Peyer's patch (tissue), 4 donors: ENCODE measurements around the gene SLX4IP. TPM values are rescaled to one million over a fixed set of nuclear protein-coding genes. Genes with fewer than 3 reads are reported as not detected.

Experiments used
- DNase-seq, 3 donors: peaks; one replicate each; pipeline ENCODE4 v3.0.0-alpha.2; 2017 to 2019
- H3K27ac ChIP-seq, 4 donors: fragments of 200-600 bp; sonication (generic); one replicate each; pipeline ENCODE4 v1.5.1; 2016 to 2019
- H3K27me3 ChIP-seq, 2 donors: fragments of 200-600 bp; sonication (generic); one replicate each; pipeline ENCODE4 v1.5.1; 2019
- H3K36me3 ChIP-seq, 3 donors: fragments of 200-600 bp; sonication (generic); one replicate each; pipeline ENCODE4 v1.5.1; 2016 to 2019
- H3K4me1 ChIP-seq, 4 donors: fragments of 200-600 bp; sonication (generic); one replicate each; pipeline ENCODE4 v1.5.1; 2016 to 2019
- H3K4me3 ChIP-seq, 4 donors: fragments of 200-600 bp; sonication (generic); 1 replicate in 3 of 4; 2 replicates in 1 of 4; pipeline ENCODE4 v1.5.1; 2016 to 2019; ENCODE audit warnings: mild to moderate bottlenecking in 1 of 4
- H3K9me3 ChIP-seq, 4 donors: fragments of 200-600 bp; sonication (generic); one replicate each; pipeline ENCODE4 v1.5.1; 2016 to 2019; ENCODE audit warnings: mild to moderate bottlenecking in 1 of 4
- CTCF ChIP-seq, 6 experiments: fragments of 450-650 bp in 4 of 6; fragments of 200-600 bp in 2 of 6; sonication (generic) in 1 of 6; IDR thresholded peaks; one replicate each; pipeline ENCODE4 v1.5.1; 2017 to 2019; ENCODE audit warnings: antibody characterized with exemption in 6 of 6, mild to moderate bottlenecking in 3 of 6, moderate library complexity in 1 of 6
- POLR2A ChIP-seq, 2 donors: fragments of 450-650 bp; IDR thresholded peaks; one replicate each; pipeline ENCODE4 v1.5.1; 2017; ENCODE audit warnings: antibody characterized with exemption in 2 of 2, mild to moderate bottlenecking in 2 of 2, moderate library complexity in 2 of 2
- total RNA-seq, 4 donors: library from RNA; depleted of rRNA; stranded (reverse); fragments of >200 nt; gene quantifications; one replicate each; pipeline ENCODE4 v1.1.0, GENCODE V29; 2016

SLX4IP gene
- total RNA-seq, 4 donors from 2014 or later = 6.1 to 9.0 (median 7.9) TPM

GRCh38 chr20:10508468-10509251 is 73.6 kb downstream of the SLX4IP start:
- no peaks in the 10 kb centered on the region for H3K36me3 ChIP-seq
- DNase-seq = no peak
- TF ChIP-seq CTCF (IDR thresholded peaks at IDR 0.05) = no peak
- no peak for TF ChIP-seq POLR2A (IDR thresholded peaks at IDR 0.05)
- H3K4me3 ChIP-seq = no peak overlapping the region
- H3K9me3 ChIP-seq = no peaks in the 10 kb centered on the region
- peak overlapping the region in 2 of 4 donors; percentile 35 to 42 for H3K27ac ChIP-seq
- no peaks in the 10 kb centered on the region for H3K27me3 ChIP-seq
- peaks cover 0 to 31% (median 5%) of the 10 kb centered on the region in 4 donors for H3K4me1 ChIP-seq

GRCh38 chr20:10509376-10509775 is 74.3 kb downstream of the SLX4IP start:
- no peaks in the 10 kb centered on the region for H3K36me3 ChIP-seq
- H3K4me3 ChIP-seq = no peak overlapping the region
- H3K4me1 ChIP-seq = peaks cover 0 to 29% (median 5%) of the 10 kb centered on the region in 4 donors
- H3K9me3 ChIP-seq = no peaks in the 10 kb centered on the region
- H3K27me3 ChIP-seq = no peaks in the 10 kb centered on the region
- no peak for DNase-seq
- TF ChIP-seq CTCF (IDR thresholded peaks at IDR 0.05) (no peak), POLR2A (IDR thresholded peaks at IDR 0.05) (no peak)
- peak overlapping the region in 2 of 4 donors; percentile 35 to 42 for H3K27ac ChIP-seq

GRCh38 chr20:10510216-10510615 is 75.1 kb downstream of the SLX4IP start:
- H3K9me3 ChIP-seq = no peaks in the 10 kb centered on the region
- DNase-seq = no peak
- no peaks in the 10 kb centered on the region for H3K36me3 ChIP-seq
- TF ChIP-seq CTCF (IDR thresholded peaks at IDR 0.05) (no peak), POLR2A (IDR thresholded peaks at IDR 0.05) (no peak)
- no peaks in the 10 kb centered on the region for H3K27me3 ChIP-seq
- peaks cover 0 to 28% (median 5%) of the 10 kb centered on the region in 4 donors for H3K4me1 ChIP-seq
- H3K4me3 ChIP-seq = no peak overlapping the region
- H3K27ac ChIP-seq = no peak overlapping the region

GRCh38 chr20:10511170-10511508 is 76.0 kb downstream of the SLX4IP start:
- no peak for DNase-seq
- Histone ChIP-seq H3K36me3 (no peaks in the 10 kb centered on the region), H3K27me3 (no peaks in the 10 kb centered on the region), H3K4me1 (peaks cover 0 to 25% (median 5%) of the 10 kb centered on the region in 4 donors), H3K4me3 (no peak overlapping the region), H3K27ac (peak overlapping the region in 2 of 4 donors; percentile 56 to 69), H3K9me3 (no peaks in the 10 kb centered on the region)
- TF ChIP-seq CTCF (IDR thresholded peaks at IDR 0.05) = no peak
- TF ChIP-seq POLR2A (IDR thresholded peaks at IDR 0.05) = no peak

GRCh38 chr20:10511509-10512251 is 76.6 kb downstream of the SLX4IP start:
- Histone ChIP-seq H3K27me3 (no peaks in the 10 kb centered on the region), H3K36me3 (no peaks in the 10 kb centered on the region), H3K4me3 (no peak overlapping the region), H3K9me3 (no peaks in the 10 kb centered on the region), H3K4me1 (peaks cover 0 to 20% (median 5%) of the 10 kb centered on the region in 4 donors), H3K27ac (peak overlapping the region in 2 of 4 donors; percentile 56 to 69)
- peak; percentile 65 to 92 (median 66) for DNase-seq
- TF ChIP-seq CTCF (IDR thresholded peaks at IDR 0.05) (no peak), POLR2A (IDR thresholded peaks at IDR 0.05) (no peak)
